GM12878 (cell line): ENCODE measurements around the gene ANO2. TPM values are rescaled to one million over a fixed set of nuclear protein-coding genes. Genes with fewer than 3 reads are reported as not detected.

Experiments used
- ATAC-seq: fragments of 200-7000 bp; cut with Tn5 transposase; 3 replicates; pipeline ENCODE4 v1.9.1; 2020; ENCODE audit warnings: mild to moderate bottlenecking, moderate library complexity
- BruUV-seq: library from RNA; stranded (reverse); fragments of 400-500 nt; replicated peaks from 2 replicates; lab custom pipeline; 2021; lab: Mats Ljungman, UMichigan
- CTCF ChIA-PET: fragments of 300-600 bp; sonication (Branson Sonifier 250); formaldehyde crosslinking; extraction: SDS; loops from one replicate; lab custom pipeline; 2021; ENCODE audit warnings: inconsistent platforms; lab: Yijun Ruan, JAX
- POLR2A ChIA-PET: fragments of 350-600 bp; formaldehyde crosslinking; extraction: SDS; loops from one replicate; lab custom pipeline; 2021; ENCODE audit warnings: inconsistent platforms; lab: Charles Lee
- RAD21 ChIA-PET: fragments of 300-600 bp; sonication (Branson Sonifier 250); formaldehyde crosslinking; loops from one replicate; lab custom pipeline; 2023; ENCODE audit warnings: antibody characterized with exemption; ENCODE audit not compliant: unreplicated experiment; lab: Charles Lee
- SMC1A ChIA-PET: fragments of 300-600 bp; sonication (Branson Sonifier 250); formaldehyde crosslinking; loops from one replicate; lab custom pipeline; 2023; ENCODE audit not compliant: unreplicated experiment, uncharacterized antibody; lab: Charles Lee
- DNase-seq: peaks from one replicate; pipeline ENCODE4 v3.0.0-alpha.2; 2011; ENCODE audit warnings: low read depth, low spot score
- FAIRE-seq: peaks from 3 replicates; lab custom pipeline; 2011; peaks lifted over from hg19 to GRCh38; lab: Jason Lieb, UNC
- H2AFZ ChIP-seq: 2 replicates; pipeline ENCODE4 v1.6.0; 2011; ENCODE audit warnings: low read depth, low read length, control low read depth; ENCODE audit not compliant: control insufficient read depth
- H3K27ac ChIP-seq: 2 replicates; pipeline ENCODE4 v1.5.1; 2011; ENCODE audit warnings: control low read depth; ENCODE audit not compliant: control insufficient read depth, insufficient read depth
- H3K27me3 ChIP-seq, 2 experiments: replicated peaks in 1 of 2; 2 replicates each; pipeline versions ENCODE4 v1.6.0 to v1.6.1; 2011; ENCODE audit warnings: low read length in 1 of 2; ENCODE audit not compliant: control insufficient read depth in 2 of 2, insufficient read depth in 2 of 2
- H3K36me3 ChIP-seq, 2 experiments: 2 replicates each; pipeline ENCODE4 v1.5.1; 2011; ENCODE audit warnings: low read length in 1 of 2; ENCODE audit not compliant: control insufficient read depth in 2 of 2, insufficient read depth in 2 of 2
- H3K4me1 ChIP-seq: 2 replicates; pipeline ENCODE4 v1.6.1; 2011; ENCODE audit warnings: mild to moderate bottlenecking, low read length, moderate library complexity, mixed read lengths; ENCODE audit not compliant: control insufficient read depth, insufficient read depth
- H3K4me2 ChIP-seq: 2 replicates; pipeline ENCODE4 v1.6.0; 2011; ENCODE audit warnings: control low read depth; ENCODE audit not compliant: control insufficient read depth, insufficient read depth
- H3K4me3 ChIP-seq: fragments of 200-600 bp; sonication (generic); 2 replicates; pipeline ENCODE4 v1.5.1; 2016
- H3K79me2 ChIP-seq: 2 replicates; pipeline ENCODE4 v1.6.0; 2011; ENCODE audit warnings: low read length; ENCODE audit not compliant: control insufficient read depth, insufficient read depth
- H3K9ac ChIP-seq: 2 replicates; pipeline ENCODE4 v1.8.0; 2011; ENCODE audit warnings: low read length, control low read depth, mixed read lengths; ENCODE audit not compliant: control insufficient read depth, insufficient read depth
- H3K9me3 ChIP-seq: replicated peaks from 3 replicates; pipeline ENCODE4 v1.5.1; 2011; ENCODE audit warnings: mild to moderate bottlenecking, low read length; ENCODE audit not compliant: control insufficient read depth, insufficient read depth
- H4K20me1 ChIP-seq: 2 replicates; pipeline ENCODE4 v1.6.0; 2011; ENCODE audit not compliant: control insufficient read depth, insufficient read depth
- BCLAF1 ChIP-seq: fragments of 450-650 bp; IDR thresholded peaks from 2 replicates; pipeline ENCODE4 v1.6.1; 2017; ENCODE audit warnings: antibody characterized with exemption, mild to moderate bottlenecking, moderate library complexity
- ELK1 ChIP-seq: IDR thresholded peaks from 2 replicates; pipeline ENCODE4 v1.6.1; 2012; ENCODE audit warnings: low read depth, low read length, improper control_type of control experiment
- EP300 ChIP-seq, 2 experiments: fragments of 150-350 bp in 1 of 2; IDR thresholded peaks; 2 replicates each; pipeline ENCODE4 v1.6.1; 2011 to 2012; ENCODE audit warnings: low read depth in 2 of 2, low read length in 2 of 2, borderline replicate concordance in 1 of 2, improper control_type of control experiment in 1 of 2, inconsistent platforms in 1 of 2; ENCODE audit not compliant: control insufficient read depth in 1 of 2
- FOXM1 ChIP-seq: IDR thresholded peaks from 2 replicates; pipeline ENCODE4 v1.6.1; 2012; ENCODE audit warnings: low read depth, mild to moderate bottlenecking, inconsistent platforms, low read length, moderate library complexity
- IRF5 ChIP-seq: fragments of 450-650 bp; IDR thresholded peaks from 2 replicates; pipeline ENCODE4 v1.6.1; 2017; ENCODE audit warnings: borderline replicate concordance
- MEF2B ChIP-seq: fragments of 450-650 bp; IDR thresholded peaks from 2 replicates; pipeline ENCODE4 v1.6.1; 2018; ENCODE audit warnings: mild to moderate bottlenecking, moderate library complexity; ENCODE audit not compliant: partially characterized antibody, poor library complexity, severe bottlenecking
- NR2C1 ChIP-seq: fragments of 450-650 bp; IDR thresholded peaks from 2 replicates; pipeline ENCODE4 v1.6.1; 2017; ENCODE audit warnings: antibody characterized with exemption, mild to moderate bottlenecking, moderate library complexity
- PAX5 ChIP-seq: IDR thresholded peaks from 2 replicates; pipeline ENCODE4 v1.6.1; 2011; ENCODE audit warnings: low read depth, low read length, borderline replicate concordance
- PKNOX1 ChIP-seq: fragments of 450-650 bp; IDR thresholded peaks from 2 replicates; pipeline ENCODE4 v1.6.1; 2016; ENCODE audit warnings: mild to moderate bottlenecking
- PRDM15 ChIP-seq: fragments of 450-650 bp; formaldehyde crosslinking; IDR thresholded peaks from 2 replicates; pipeline ENCODE4 v1.4.0; 2020; ENCODE audit warnings: mild to moderate bottlenecking, moderate library complexity
- SMAD5 ChIP-seq: IDR thresholded peaks from 2 replicates; pipeline ENCODE4 v1.6.1; 2016; ENCODE audit warnings: antibody characterized with exemption, low read depth
- SUPT20H ChIP-seq: IDR thresholded peaks from 2 replicates; pipeline ENCODE4 v1.6.1; 2011; ENCODE audit warnings: low read depth, mild to moderate bottlenecking, low read length, moderate library complexity, borderline replicate concordance; ENCODE audit not compliant: control insufficient read depth
- YBX1 ChIP-seq: fragments of 450-650 bp; IDR thresholded peaks from 2 replicates; pipeline ENCODE4 v1.6.1; 2016; ENCODE audit warnings: antibody characterized with exemption
- WGBS: methylation state at CpG from one replicate; pipeline ENCODE4 v1.1.6; 2016; ENCODE audit warnings: low lambda C conversion rate; ENCODE audit not compliant: insufficient replicate concordance, insufficient coverage; ENCODE audit errors: missing lambda C conversion rate; 5-methylcytosine and 5-hydroxymethylcytosine counted together
- in situ Hi-C: fragments of 300-500 bp; cut with MboI; formaldehyde crosslinking; loops from 9 replicates; pipeline ENCODE4 v1.14.3; 2018; ENCODE audit warnings: mixed read lengths
- intact Hi-C: fragments of 100-400 bp; cut with micrococcal nuclease; formaldehyde crosslinking; loops from one replicate; pipeline ENCODE4 v1.14.2; 2022; ENCODE audit not compliant: unreplicated experiment
- polyA plus RNA-seq, 11 experiments: library from polyadenylated mRNA; depleted of rRNA in 4 of 11; unstranded in 6 of 11; stranded (reverse) in 5 of 11; fragments of >200 nt; fragmentation: Nextera tagmentation in 4 of 11; fragmentation: Illumina TruSeq in 1 of 11; extraction: Ambion mirVana in 4 of 11; extraction: Trizol in 1 of 11; gene quantifications; 1 replicate in 1 of 11; 2 replicates in 10 of 11; pipeline versions ENCODE4 v1.2.1 to v1.2.3, GENCODE V29; 2011 to 2016; ENCODE audit warnings: inconsistent platforms in 2 of 11, missing spikeins in 2 of 11, low read depth in 1 of 11
- total RNA-seq, 4 experiments: library from RNA; depleted of rRNA in 3 of 4; stranded (reverse); fragments of >200 nt in 3 of 4; fragmentation: Illumina TruSeq in 1 of 4; extraction: Trizol in 1 of 4; gene quantifications; 2 replicates each; pipeline versions ENCODE4 v1.2.1 to v1.2.3, GENCODE V29; 2013 to 2021

Gene ANO2
- total and polyA plus RNA-seq, 10 of the 15 experiments (the other 5 are each of a cell fraction or from before 2014, with no cell fraction given), result not detected

- no peak for TF ChIP-seq PRDM15
- TF ChIP-seq YBX1, result no peak
- TF ChIP-seq IRF5, result no peak
Observed at GRCh38 chr12:5948696-5949095, 3.6 kb upstream of the ANO2 start (continued).

GRCh38 chr12:5947006-5947405 is 1.9 kb upstream of the ANO2 start:
- in situ Hi-C loops (no loop called here), intact Hi-C loops (no loop called here)
- RAD21 ChIA-PET, result no interaction called here
- ATAC-seq (no peak), FAIRE-seq (no peak), DNase-seq (no peak)
- no peak overlapping the region for H3K4me2 ChIP-seq
- peaks cover 11 to 16% of the 10 kb centered on the region in 2 experiments for H3K27me3 ChIP-seq
- no peaks in the 10 kb centered on the region for H3K79me2 ChIP-seq
- 0% methylated on average over 1 of the region's 1 CpG for WGBS
- H3K4me1 ChIP-seq, result no peaks in the 10 kb centered on the region
- no TSS peak for BruUV-seq
- no peak overlapping the region for H3K9ac ChIP-seq
- H2AFZ ChIP-seq, result no peak overlapping the region
- CTCF ChIA-PET, result no interaction called here
- POLR2A ChIA-PET, result no interaction called here
- no peaks in the 10 kb centered on the region for H3K9me3 ChIP-seq
- H4K20me1 ChIP-seq, result no peaks in the 10 kb centered on the region
- H3K4me3 ChIP-seq, result no peak overlapping the region
- no peaks in the 10 kb centered on the region for H3K36me3 ChIP-seq
- SMC1A ChIA-PET, result no interaction called here
- no peak overlapping the region for H3K27ac ChIP-seq
- TF ChIP-seq PKNOX1, result no peak
- no peak for TF ChIP-seq EP300 (IDR thresholded peaks at IDR 0.05; ENCODE audit: borderline replicate concordance in 1 of 2, control insufficient read depth in 1 of 2, low read depth in 2 of 2, low read length in 2 of 2)
- TF ChIP-seq PAX5, result no peak
- TF ChIP-seq FOXM1, result no peak
- no peak for TF ChIP-seq ELK1
- no peak for TF ChIP-seq NR2C1
- no peak for TF ChIP-seq SUPT20H
- TF ChIP-seq MEF2B, result no peak
- no peak for TF ChIP-seq SMAD5
- TF ChIP-seq BCLAF1, result no peak
